HG03457 (cell line): ENCODE measurements around the gene SHISA5.

Experiments used
- ATAC-seq: cut with Tn5 transposase; IDR thresholded peaks from one replicate; pipeline ENCODE4 v1.9.1; 2021; ENCODE audit warnings: moderate number of reproducible peaks; ENCODE audit not compliant: unreplicated experiment

Gene SHISA5

DNA sequence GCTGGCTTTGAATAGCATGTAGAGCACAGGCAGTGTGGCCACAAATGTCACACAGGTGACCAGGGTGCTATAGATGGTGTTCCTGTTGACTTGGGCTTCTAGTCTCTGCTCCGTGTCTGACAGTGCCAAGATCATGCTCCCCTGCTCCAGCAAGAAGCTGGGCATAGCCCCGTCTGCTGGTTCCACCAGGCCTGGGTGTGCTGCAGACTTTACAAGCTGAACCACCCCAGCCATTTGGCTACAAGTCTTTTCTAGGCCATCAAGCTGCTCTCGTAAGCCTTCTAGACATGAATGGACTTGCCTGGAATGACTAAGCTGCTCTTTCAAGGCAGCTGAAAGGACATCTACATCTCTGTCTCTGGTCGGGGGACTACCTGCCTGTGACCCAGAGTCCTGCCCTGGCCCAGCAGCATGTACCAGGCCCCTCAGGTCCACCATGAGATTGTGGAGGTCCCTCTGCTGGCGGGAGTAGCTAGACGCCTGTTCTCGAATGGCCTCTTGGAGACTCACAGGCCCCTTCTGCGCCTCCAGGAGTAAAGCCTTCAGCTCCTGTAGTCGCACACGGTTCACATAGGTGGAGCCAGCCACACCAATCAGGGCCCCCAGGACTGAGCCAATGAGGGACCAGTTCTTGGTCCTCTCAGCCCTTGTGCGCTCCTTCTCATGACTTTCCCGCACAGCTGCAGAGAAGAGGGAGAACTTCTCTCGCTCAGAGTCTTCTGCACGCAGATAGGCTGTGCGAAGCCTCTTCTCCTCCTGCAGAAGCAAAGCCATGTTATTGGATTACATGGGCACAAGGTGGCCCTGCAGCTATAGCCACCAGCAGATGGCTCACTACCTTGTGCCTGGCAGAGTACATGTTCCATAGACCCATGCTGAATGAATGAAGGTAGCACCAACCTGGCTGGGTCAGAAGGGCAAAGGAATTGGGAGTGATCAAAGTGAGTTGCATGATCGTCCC is 71.3 kb downstream of the SHISA5 start:
- ATAC-seq: no peak

GRCh38 chr3:48431224-48432029 is 72.5 kb downstream of the SHISA5 start:
- ATAC-seq: no peak

DNA sequence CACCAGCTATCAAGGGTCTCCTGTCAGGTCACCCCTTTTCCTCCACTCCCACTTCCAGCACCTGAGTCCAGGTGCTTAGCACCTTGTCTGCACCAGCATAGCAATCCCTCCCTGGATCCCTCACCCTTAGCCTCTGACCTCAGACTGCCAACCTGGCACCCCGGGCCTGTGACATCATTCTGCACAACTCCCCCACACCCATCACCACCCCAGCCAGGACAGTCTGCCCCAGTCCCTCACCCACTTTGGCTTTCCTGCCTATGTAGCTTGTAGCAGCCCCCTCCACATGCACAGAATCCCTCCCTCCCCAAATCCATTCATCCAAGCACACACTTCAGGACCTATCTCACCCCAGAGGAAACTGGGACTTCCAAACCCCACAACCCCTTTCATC is 73.3 kb downstream of the SHISA5 start:
- ATAC-seq: no peak

GRCh38 chr3:48429960-48430707 is 73.8 kb downstream of the SHISA5 start, which contains the start of gene PLXNB1:
TSS of gene PLXNB1 (minus strand) at chr3:48430086. CDS start at chr3:48424611, 5,475 bp downstream.
- ATAC-seq: no peak

- ATAC-seq: no peak
Observed at GRCh38 chr3:48429317-48429959, 74.5 kb downstream of the SHISA5 start.

DNA sequence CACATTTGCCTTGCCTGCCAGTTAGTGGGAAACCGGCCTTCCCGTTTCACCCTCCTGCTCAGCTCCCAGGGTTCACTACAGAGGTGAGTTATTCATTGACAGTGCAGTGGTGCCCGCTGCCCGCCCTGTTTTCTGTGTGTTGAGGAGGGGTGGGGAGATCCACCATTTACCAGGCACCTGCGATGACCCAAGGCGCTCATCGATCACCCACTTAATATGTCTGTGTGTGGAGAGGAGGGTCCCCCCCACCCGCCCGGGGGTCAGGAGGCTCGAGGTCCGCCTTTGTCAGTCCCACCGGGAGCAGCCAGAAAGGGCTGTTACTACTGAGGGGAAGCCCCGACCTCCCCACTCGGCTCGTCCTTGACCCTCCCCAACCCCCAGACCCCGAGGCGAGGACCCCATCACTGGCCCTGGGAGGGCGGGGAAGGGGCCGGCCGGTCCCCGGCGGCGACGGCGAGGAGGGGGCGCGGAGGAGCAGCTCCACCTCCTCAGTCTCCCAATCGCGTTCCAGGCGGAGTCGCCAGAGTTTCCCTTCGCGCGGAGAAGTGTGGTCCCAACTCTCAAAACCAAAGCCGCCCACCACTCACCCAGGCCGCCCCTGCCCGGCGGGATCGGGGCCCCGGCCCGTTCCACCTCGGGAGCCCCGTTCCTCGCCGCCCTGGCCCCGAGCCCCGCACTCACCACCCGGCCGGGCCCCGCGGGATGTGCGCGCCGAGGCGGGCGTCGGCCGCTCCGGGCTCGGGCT is 75.2 kb downstream of the SHISA5 start:
- ATAC-seq: no peak

- ATAC-seq: no peak
Observed at GRCh38 chr3:48428088-48428571, 75.8 kb downstream of the SHISA5 start.

DNA sequence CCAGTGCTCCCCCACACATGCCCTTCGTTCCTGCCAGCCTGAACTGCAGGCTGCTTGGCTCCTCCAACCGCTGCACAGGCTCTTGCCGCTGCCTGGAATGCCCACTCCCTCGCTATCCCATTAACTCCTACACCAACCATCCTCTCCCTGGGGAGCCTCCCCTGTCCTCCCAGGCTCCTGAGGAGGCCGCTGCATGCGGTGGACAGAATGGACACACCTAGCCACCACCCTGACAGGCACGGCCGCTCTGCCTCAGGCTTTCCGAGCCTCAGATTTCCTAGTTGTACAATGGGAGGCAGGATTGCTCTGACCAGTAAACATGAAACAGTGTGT is 76.4 kb downstream of the SHISA5 start:
- no peak for ATAC-seq

- no peak for ATAC-seq
Observed at GRCh38 chr3:48426944-48427629, 76.9 kb downstream of the SHISA5 start.

- ATAC-seq: no peak
Observed at GRCh38 chr3:48426401-48426909, 77.5 kb downstream of the SHISA5 start.

DNA sequence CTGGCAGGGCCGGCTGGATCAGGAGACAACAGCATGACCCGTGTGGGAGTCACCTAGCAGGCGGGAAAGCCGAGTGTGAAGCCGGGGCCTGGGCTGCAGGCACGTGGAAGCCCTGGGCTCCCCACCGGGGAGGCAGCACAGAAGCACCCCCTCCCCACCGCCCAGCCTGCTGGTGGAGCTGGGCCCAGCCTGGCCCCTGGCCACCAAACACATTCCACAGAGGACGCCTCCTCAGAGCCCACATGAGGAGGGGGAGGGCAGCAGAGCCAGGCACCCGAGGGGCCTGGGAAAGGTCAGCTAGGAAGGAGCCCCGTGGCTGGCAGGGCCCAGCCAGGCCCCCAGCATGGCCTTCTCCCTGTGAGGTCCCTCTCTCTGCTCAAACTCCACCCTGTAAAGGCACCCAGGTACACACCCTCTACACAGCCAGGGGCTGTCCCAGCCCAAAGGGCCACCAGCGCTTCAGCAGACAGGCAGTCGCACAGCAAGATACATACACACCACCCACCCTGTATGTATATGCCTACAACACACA is 78.6 kb downstream of the SHISA5 start:
- no peak for ATAC-seq

- ATAC-seq: no peak
Observed at GRCh38 chr3:48423883-48424695, 79.9 kb downstream of the SHISA5 start.

DNA sequence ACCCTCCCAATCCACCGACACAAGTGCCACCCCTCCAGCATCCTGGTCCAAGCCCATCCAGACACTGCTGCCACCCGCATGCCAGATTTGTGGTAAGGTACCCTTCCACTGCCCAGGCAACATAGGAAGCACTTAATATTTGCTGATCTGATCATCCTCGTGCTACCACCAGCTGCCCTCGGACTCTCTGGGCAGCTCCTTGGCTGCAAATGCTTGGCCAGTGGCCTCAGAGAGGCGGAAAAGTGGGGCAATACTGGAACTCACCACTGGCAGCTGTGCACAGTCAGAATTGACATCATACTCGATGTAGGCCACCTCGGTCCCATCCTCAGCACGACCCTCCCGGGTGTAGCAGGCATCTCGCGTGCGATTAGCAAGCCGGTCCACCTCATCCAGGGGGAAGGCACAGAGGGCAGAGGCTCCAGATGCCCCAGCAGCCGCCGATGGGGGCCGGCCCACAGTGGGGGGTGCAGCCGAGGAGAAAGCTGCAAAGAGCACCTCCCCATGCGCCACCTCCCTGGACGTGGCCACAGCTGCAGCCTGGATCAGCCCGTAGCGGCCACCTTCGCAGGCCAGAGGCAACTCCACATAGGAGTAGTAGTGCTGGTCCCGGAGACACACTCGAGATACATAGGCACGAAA is 80.6 kb downstream of the SHISA5 start:
- ATAC-seq: no peak

DNA sequence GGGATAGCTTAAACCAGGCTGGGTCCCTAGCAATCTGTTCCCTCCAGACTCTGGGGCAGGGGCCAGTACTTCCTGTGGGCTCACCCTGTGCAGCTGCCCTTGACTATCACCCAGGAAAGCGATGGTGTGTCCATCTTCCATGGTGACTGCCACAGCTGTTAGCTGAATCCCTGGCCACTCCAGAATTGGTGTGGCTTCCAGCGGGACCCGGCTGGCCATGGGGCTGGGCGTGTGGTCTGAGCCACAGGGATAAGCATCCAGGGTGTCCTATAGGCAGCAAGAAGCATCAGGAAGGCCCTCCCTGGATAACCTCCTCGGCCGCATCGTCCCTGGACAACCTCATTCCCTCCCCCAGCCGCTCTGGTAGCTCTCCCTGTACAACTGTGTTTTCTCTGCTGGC is 81.3 kb downstream of the SHISA5 start:
- no peak for ATAC-seq

DNA sequence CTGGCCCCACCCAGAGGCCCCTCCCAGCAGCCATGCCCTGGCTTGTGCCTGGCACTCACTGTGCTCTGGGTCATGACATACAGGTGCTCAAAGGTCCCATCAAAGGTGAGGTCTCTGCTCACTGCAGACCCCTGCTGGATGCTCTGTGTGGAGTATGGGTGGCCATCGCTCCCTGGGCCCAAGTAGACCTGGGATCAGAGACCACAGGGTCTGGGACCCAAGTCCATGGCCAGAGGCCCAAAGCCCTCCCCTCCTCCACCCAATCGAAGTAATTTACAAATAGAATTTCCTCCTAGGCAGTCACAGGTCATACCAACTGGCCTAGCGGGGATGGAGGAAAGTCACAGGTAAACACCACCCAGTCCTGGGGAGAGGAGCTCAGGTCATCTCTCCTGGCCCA is 81.7 kb downstream of the SHISA5 start:
- no peak for ATAC-seq

- no peak for ATAC-seq
Observed at GRCh38 chr3:48420561-48420960, 83.4 kb downstream of the SHISA5 start.

- ATAC-seq: no peak
Observed at GRCh38 chr3:48419597-48419996, 84.4 kb downstream of the SHISA5 start.
